GM12874 (cell line): ENCODE measurements around the gene FANCI.

Experiments used
- CTCF ChIP-seq: IDR thresholded peaks from 2 replicates; pipeline ENCODE4 v1.5.1; 2011; ENCODE audit warnings: low read depth, mild to moderate bottlenecking, control low read depth, low read length, moderate library complexity; ENCODE audit not compliant: insufficient read depth

The FANCI gene

GRCh38 chr15:89243691-89244573 is at the start of gene FANCI:
Gene FANCI (plus strand): TSS chr15:89243979. CDS start chr15:89247648, 3,669 bp downstream.
- TF ChIP-seq CTCF = peak; percentile 56

- no peak for TF ChIP-seq CTCF
These were observed 49.2 kb upstream of the FANCI start for GRCh38 chr15:89194608-89195007.

- no peak for TF ChIP-seq CTCF
These were observed 47.9 kb upstream of the FANCI start for GRCh38 chr15:89195836-89196235.

- no peak for TF ChIP-seq CTCF
These were observed 47.5 kb upstream of the FANCI start for GRCh38 chr15:89196241-89196640.

- TF ChIP-seq CTCF = no peak
These were observed 46.8 kb upstream of the FANCI start for GRCh38 chr15:89196994-89197393.

GRCh38 chr15:89197503-89197971 is 46.2 kb upstream of the FANCI start:
- TF ChIP-seq CTCF = no peak

- no peak for TF ChIP-seq CTCF
These were observed 45.6 kb upstream of the FANCI start for GRCh38 chr15:89198196-89198595.
